ENCODE measurements around the gene RLBP1.
"Not testable (repeated sequence)": the region's sequence is repeated elsewhere in the genome, so short reads cannot be mapped to it uniquely, and the experiment has no call there.

The RLBP1 gene

GRCh38 chr15:89221543-89221942 is at the start of gene RLBP1:
Gene RLBP1 (minus strand): TSS chr15:89221579. CDS start chr15:89218975, 2,604 bp downstream.
- H3K4me3 ChIP-seq (ENCODE audit: low read depth, low read length): no peak within 1 kb of the TSS
- no peak for DNase-seq (ENCODE audit: low read depth)
- TF ChIP-seq MAX (IDR thresholded peaks at IDR 0.05; ENCODE audit: low read depth, low read length) (no peak), POLR2A (IDR thresholded peaks at IDR 0.05; ENCODE audit: extremely low read depth, insufficient read length) (no peak), MYC (IDR thresholded peaks at IDR 0.05; ENCODE audit: low read depth, low read length) (no peak), CTCF (IDR thresholded peaks at IDR 0.05; ENCODE audit: low read depth, low read length) (no peak)

- not testable (repeated sequence) for H3K4me3 ChIP-seq (ENCODE audit: low read depth, low read length); DNase-seq (ENCODE audit: low read depth)
Measured at GRCh38 chr15:89250142-89250541, 28.8 kb upstream of the RLBP1 start.

GRCh38 chr15:89248584-89248983 is 27.2 kb upstream of the RLBP1 start:
- no peak overlapping the region for H3K4me3 ChIP-seq (ENCODE audit: low read depth, low read length)
- TF ChIP-seq MAX (IDR thresholded peaks at IDR 0.05; ENCODE audit: low read depth, low read length) (no peak), MYC (IDR thresholded peaks at IDR 0.05; ENCODE audit: low read depth, low read length) (no peak), CTCF (IDR thresholded peaks at IDR 0.05; ENCODE audit: low read depth, low read length) (no peak), POLR2A (IDR thresholded peaks at IDR 0.05; ENCODE audit: extremely low read depth, insufficient read length) (no peak)
- DNase-seq (ENCODE audit: low read depth): no peak

- no peak overlapping the region for H3K4me3 ChIP-seq (ENCODE audit: low read depth, low read length)
- TF ChIP-seq CTCF (IDR thresholded peaks at IDR 0.05; ENCODE audit: low read depth, low read length): no peak
- no peak for TF ChIP-seq POLR2A (IDR thresholded peaks at IDR 0.05; ENCODE audit: extremely low read depth, insufficient read length)
- no peak for TF ChIP-seq MYC (IDR thresholded peaks at IDR 0.05; ENCODE audit: low read depth, low read length)
- no peak for TF ChIP-seq MAX (IDR thresholded peaks at IDR 0.05; ENCODE audit: low read depth, low read length)
Measured at GRCh38 chr15:89247446-89247845, 26.1 kb upstream of the RLBP1 start.

GRCh38 chr15:89244574-89244903 is 23.2 kb upstream of the RLBP1 start:
- DNase-seq (ENCODE audit: low read depth): no peak
- H3K4me3 ChIP-seq (ENCODE audit: low read depth, low read length): peak overlapping the region; percentile 97
- TF ChIP-seq MAX (IDR thresholded peaks at IDR 0.05; ENCODE audit: low read depth, low read length) (no peak), CTCF (IDR thresholded peaks at IDR 0.05; ENCODE audit: low read depth, low read length) (no peak), POLR2A (IDR thresholded peaks at IDR 0.05; ENCODE audit: extremely low read depth, insufficient read length) (no peak), MYC (IDR thresholded peaks at IDR 0.05; ENCODE audit: low read depth, low read length) (no peak)

More at GRCh38 chr15:89247446-89247845, 26.1 kb upstream of the RLBP1 start:
- DNase-seq (ENCODE audit: low read depth): no peak

GRCh38 chr15:89243691-89244573 is 22.6 kb upstream of the RLBP1 start, which contains the start of gene FANCI:
Gene FANCI (plus strand): TSS chr15:89243979. CDS start chr15:89247648, 3,669 bp downstream.
- peak within 1 kb of the TSS; percentile 97 for H3K4me3 ChIP-seq (ENCODE audit: low read depth, low read length)
- DNase-seq (ENCODE audit: low read depth): peak; percentile 98
- TF ChIP-seq CTCF (IDR thresholded peaks at IDR 0.05; ENCODE audit: low read depth, low read length) (peak; percentile 44), POLR2A (IDR thresholded peaks at IDR 0.05; ENCODE audit: extremely low read depth, insufficient read length) (peak; percentile 82), MYC (IDR thresholded peaks at IDR 0.05; ENCODE audit: low read depth, low read length) (peak; percentile 96), MAX (IDR thresholded peaks at IDR 0.05; ENCODE audit: low read depth, low read length) (peak; percentile 92)
